ENCODE results near the gene FTO. TPM values are rescaled to one million over a fixed set of nuclear protein-coding genes. Genes with fewer than 3 reads are reported as not detected.

Gene FTO
- total and polyA plus RNA-seq, 2 of the 8 experiments (the other 6 are each of a cell fraction or from before 2014, with no cell fraction given): 34.5 to 59.8 TPM

- TF ChIP-seq GTF2F1 (IDR thresholded peaks at IDR 0.05; ENCODE audit: borderline replicate concordance, low read depth, low read length) (no peak), SP4 (IDR thresholded peaks at IDR 0.05; ENCODE audit: low read length) (no peak), TAF7 (optimal IDR thresholded peaks at IDR 0.05; ENCODE audit: borderline replicate concordance, low read depth, low read length) (no peak), FOSL1 (IDR thresholded peaks at IDR 0.05; ENCODE audit: insufficient read depth, low read depth, low read length) (no peak), TAF1 (IDR thresholded peaks at IDR 0.05; ENCODE audit: low read depth, low read length) (no peak)
Observed at GRCh38 chr16:53766304-53767016, 62.5 kb downstream of the FTO start (continued).

Data from H1 (cell line).